ENCODE data around the gene KRTAP5-8. TPM values are rescaled to one million over a fixed set of nuclear protein-coding genes. Genes with fewer than 3 reads are reported as not detected.
"Not testable (repeated sequence)": the region's sequence is repeated elsewhere in the genome, so short reads cannot be mapped to it uniquely, and the experiment has no call there.

The KRTAP5-8 gene
- total RNA-seq, 4 donors from 2014 or later, result 0.22 TPM; not detected in 3

- no peaks in the 10 kb centered on the region for H3K27me3 ChIP-seq
- 69 to 74% methylated on average over 9 of the region's 9 CpGs for whole genome bisulfite sequencing, 2 donors
- H3K4me3 ChIP-seq, result no peak overlapping the region
- intact Hi-C loops (cut with DNase I), result no loop called here
- no peak for TF ChIP-seq CTCF (IDR thresholded peaks at IDR 0.05)
- TF ChIP-seq POLR2A (IDR thresholded peaks at IDR 0.05), result no peak
- H3K27ac ChIP-seq, result no peak overlapping the region
- H3K4me1 ChIP-seq, result no peaks in the 10 kb centered on the region
- H3K36me3 ChIP-seq, result no peaks in the 10 kb centered on the region
- no peak for DNase-seq
- H3K9me3 ChIP-seq, result no peaks in the 10 kb centered on the region
These were observed 288 bp upstream of the KRTAP5-8 start for GRCh38 chr11:71537537-71537936.

GRCh38 chr11:71538666-71538990 lies 803 bp downstream of the KRTAP5-8 start:
- no peaks in the 10 kb centered on the region for H3K36me3 ChIP-seq
- no peak overlapping the region for H3K27ac ChIP-seq
- WGBS, 2 donors, result 81 to 85% methylated on average over 3 to 4 of the region's 4 CpGs
- intact Hi-C loops (cut with DNase I), result no loop called here
- no peaks in the 10 kb centered on the region for H3K27me3 ChIP-seq
- TF ChIP-seq POLR2A (IDR thresholded peaks at IDR 0.05), result no peak
- no peak for DNase-seq
- no peaks in the 10 kb centered on the region for H3K4me1 ChIP-seq
- no peak overlapping the region for H3K4me3 ChIP-seq
- H3K9me3 ChIP-seq, result no peaks in the 10 kb centered on the region

- Histone ChIP-seq H3K36me3 (no peaks in the 10 kb centered on the region), H3K4me1 (no peaks in the 10 kb centered on the region), H3K27me3 (no peaks in the 10 kb centered on the region), H3K4me3 (no peak overlapping the region), H3K9me3 (no peaks in the 10 kb centered on the region), H3K27ac (no peak overlapping the region)
- TF ChIP-seq POLR2A (IDR thresholded peaks at IDR 0.05), result no peak
- no peak for TF ChIP-seq CTCF (IDR thresholded peaks at IDR 0.05)
- no peak for DNase-seq
- intact Hi-C loops (cut with DNase I), result no loop called here
- 81 to 84% methylated on average over 11 of the region's 11 CpGs for WGBS, 2 donors
These were observed 1.2 kb downstream of the KRTAP5-8 start for GRCh38 chr11:71539017-71539416.

GRCh38 chr11:71539971-71540370 lies 2.1 kb downstream of the KRTAP5-8 start:
- DNase-seq; H3K27ac ChIP-seq; H3K36me3 ChIP-seq; H3K27me3 ChIP-seq; H3K4me3 ChIP-seq; H3K4me1 ChIP-seq; H3K9me3 ChIP-seq; intact Hi-C loops (cut with DNase I): not testable (repeated sequence)
- 78 to 95% methylated on average over 8 to 9 of the region's 11 CpGs for WGBS, 2 donors

- intact Hi-C loops (cut with DNase I), result not testable (repeated sequence)
These were observed 2.9 kb downstream of the KRTAP5-8 start for GRCh38 chr11:71540521-71541304.

GRCh38 chr11:71542382-71542781 lies 4.6 kb downstream of the KRTAP5-8 start:
- intact Hi-C loops (cut with DNase I), result no loop called here
- Histone ChIP-seq H3K4me1 (no peaks in the 10 kb centered on the region), H3K27me3 (peaks cover 0 to 4% (median 0%) of the 10 kb centered on the region in 4 donors), H3K4me3 (no peak overlapping the region), H3K27ac (no peak overlapping the region), H3K9me3 (no peaks in the 10 kb centered on the region), H3K36me3 (no peaks in the 10 kb centered on the region)
- WGBS, 2 donors, result 69 to 76% methylated on average over 7 of the region's 7 CpGs
- DNase-seq, result no peak
- TF ChIP-seq CTCF (IDR thresholded peaks at IDR 0.05), result no peak
- no peak for TF ChIP-seq POLR2A (IDR thresholded peaks at IDR 0.05)

More at GRCh38 chr11:71540521-71541304, 2.9 kb downstream of the KRTAP5-8 start:
- H3K4me3 ChIP-seq, DNase-seq, H3K27me3 ChIP-seq, H3K27ac ChIP-seq, H3K36me3 ChIP-seq, H3K4me1 ChIP-seq, H3K9me3 ChIP-seq: not testable (repeated sequence)
- 81 to 85% methylated on average over 9 of the region's 9 CpGs for WGBS, 2 donors

All from esophagus squamous epithelium (tissue), 5 donors.